HEK293 (cell line): ENCODE data around the gene EGFL8.

Experiments
- CTCF ChIA-PET: fragments of 350-600 bp; formaldehyde crosslinking; extraction: SDS; loops from one replicate; lab custom pipeline; 2021; ENCODE audit warnings: antibody characterized with exemption; lab: Yijun Ruan, JAX
- POLR2A ChIA-PET: fragments of 300-600 bp; formaldehyde crosslinking; extraction: SDS; loops from one replicate; lab custom pipeline; 2020; ENCODE audit warnings: antibody characterized with exemption, inconsistent platforms; lab: Yijun Ruan, JAX
- H3K27ac ChIP-seq: fragments of 200-500 bp; sonication (Bioruptor generic); 2 replicates; pipeline ENCODE4 v1.5.1; 2014; ENCODE audit warnings: low read depth, low read length, control low read depth, inconsistent platforms; ENCODE audit errors: extremely low read depth
- H3K36me3 ChIP-seq, 2 experiments: fragments of 200-500 bp in 1 of 2; sonication (Bioruptor generic) in 1 of 2; 1 replicate in 1 of 2; 2 replicates in 1 of 2; pipeline ENCODE4 v1.5.1; 2014 to 2017; ENCODE audit warnings: inconsistent platforms in 2 of 2, low read length in 2 of 2; ENCODE audit not compliant: control insufficient read depth in 2 of 2, insufficient read depth in 1 of 2
- H3K4me1 ChIP-seq: fragments of 200-500 bp; sonication (Bioruptor generic); 2 replicates; pipeline ENCODE4 v1.5.1; 2014; ENCODE audit warnings: mild to moderate bottlenecking, low read length, inconsistent platforms; ENCODE audit not compliant: control insufficient read depth, insufficient read depth
- H3K4me3 ChIP-seq: 2 replicates; pipeline ENCODE4 v1.5.1; 2011; ENCODE audit warnings: low read depth, mild to moderate bottlenecking, control low read depth, low read length, moderate library complexity
- H3K9me3 ChIP-seq: fragments of 200-500 bp; sonication (Bioruptor generic); 2 replicates; pipeline ENCODE4 v1.5.1; 2014; ENCODE audit warnings: low read depth, low read length, inconsistent platforms; ENCODE audit not compliant: control insufficient read depth, insufficient read depth
- CTCF ChIP-seq: fragments of 450-650 bp; formaldehyde crosslinking; IDR thresholded peaks from 2 replicates; pipeline ENCODE4 v1.5.1; 2016; ENCODE audit warnings: missing biosample characterization, missing genetic modification characterization
- GLIS1 ChIP-seq: fragments of 450-650 bp; formaldehyde crosslinking; IDR thresholded peaks from 2 replicates; pipeline ENCODE4 v1.5.1; 2016; ENCODE audit warnings: missing biosample characterization, missing genetic modification characterization
- HOXC10 ChIP-seq: sonication (generic); formaldehyde crosslinking; IDR thresholded peaks from 2 replicates; pipeline ENCODE4 v1.8.1; 2023; ENCODE audit warnings: mild to moderate bottlenecking, missing genetic modification reagents
- HOXD13 ChIP-seq: sonication (generic); formaldehyde crosslinking; IDR thresholded peaks from 2 replicates; pipeline ENCODE4 v1.8.0; 2022; ENCODE audit warnings: missing genetic modification reagents, borderline replicate concordance
- KLF10 ChIP-seq: fragments of 450-650 bp; IDR thresholded peaks from 2 replicates; pipeline ENCODE4 v1.5.1; 2018; ENCODE audit warnings: missing biosample characterization, mild to moderate bottlenecking, missing genetic modification characterization
- MZF1 ChIP-seq: fragments of 450-650 bp; formaldehyde crosslinking; IDR thresholded peaks from 2 replicates; pipeline ENCODE4 v1.5.1; 2017; ENCODE audit warnings: missing biosample characterization, missing genetic modification characterization, borderline replicate concordance
- SP2 ChIP-seq: fragments of 450-650 bp; formaldehyde crosslinking; IDR thresholded peaks from 2 replicates; pipeline ENCODE4 v1.5.1; 2016; ENCODE audit warnings: missing biosample characterization, missing genetic modification characterization
- YY1 ChIP-seq: fragments of 450-650 bp; formaldehyde crosslinking; IDR thresholded peaks from 2 replicates; pipeline ENCODE4 v1.5.1; 2018; ENCODE audit warnings: missing biosample characterization, missing genetic modification characterization
- ZBTB20 ChIP-seq: fragments of 450-650 bp; formaldehyde crosslinking; IDR thresholded peaks from 2 replicates; pipeline ENCODE4 v1.5.1; 2016; ENCODE audit warnings: missing biosample characterization, missing genetic modification characterization
- ZBTB48 ChIP-seq: fragments of 450-650 bp; formaldehyde crosslinking; IDR thresholded peaks from 2 replicates; pipeline ENCODE4 v1.5.1; 2016; ENCODE audit warnings: missing biosample characterization, missing genetic modification characterization
- ZNF138 ChIP-seq: fragments of 450-650 bp; formaldehyde crosslinking; IDR thresholded peaks from 2 replicates; pipeline ENCODE4 v1.5.1; 2016; ENCODE audit warnings: missing biosample characterization, missing genetic modification characterization, borderline replicate concordance
- ZNF148 ChIP-seq: fragments of 450-650 bp; formaldehyde crosslinking; IDR thresholded peaks from 2 replicates; pipeline ENCODE4 v1.5.0; 2017; ENCODE audit warnings: missing biosample characterization, missing genetic modification characterization, borderline replicate concordance
- ZNF169 ChIP-seq: fragments of 450-650 bp; formaldehyde crosslinking; IDR thresholded peaks from 2 replicates; pipeline ENCODE4 v1.5.1; 2016; ENCODE audit warnings: missing biosample characterization, missing genetic modification characterization
- ZNF2 ChIP-seq: fragments of 450-650 bp; formaldehyde crosslinking; IDR thresholded peaks from 2 replicates; pipeline ENCODE4 v1.5.1; 2016; ENCODE audit warnings: missing biosample characterization, missing genetic modification characterization
- ZNF350 ChIP-seq: fragments of 450-650 bp; formaldehyde crosslinking; IDR thresholded peaks from 2 replicates; pipeline ENCODE4 v1.5.0; 2017; ENCODE audit warnings: missing biosample characterization, mild to moderate bottlenecking, missing genetic modification characterization
- ZNF398 ChIP-seq: fragments of 450-650 bp; formaldehyde crosslinking; IDR thresholded peaks from 2 replicates; pipeline ENCODE4 v1.5.1; 2017; ENCODE audit warnings: missing biosample characterization, missing genetic modification characterization
- ZNF426 ChIP-seq: fragments of 450-650 bp; formaldehyde crosslinking; IDR thresholded peaks from 2 replicates; pipeline ENCODE4 v1.5.1; 2017; ENCODE audit warnings: missing biosample characterization, missing genetic modification characterization, mild to moderate bottlenecking, inconsistent platforms, moderate library complexity
- ZNF449 ChIP-seq: fragments of 450-650 bp; formaldehyde crosslinking; IDR thresholded peaks from 2 replicates; pipeline ENCODE4 v1.5.1; 2017; ENCODE audit warnings: missing biosample characterization, mild to moderate bottlenecking, missing genetic modification characterization, moderate library complexity
- ZNF488 ChIP-seq: fragments of 450-650 bp; formaldehyde crosslinking; IDR thresholded peaks from 2 replicates; pipeline ENCODE4 v1.5.1; 2016; ENCODE audit warnings: missing biosample characterization, missing genetic modification characterization
- ZNF501 ChIP-seq: fragments of 450-650 bp; formaldehyde crosslinking; IDR thresholded peaks from 2 replicates; pipeline ENCODE4 v1.5.1; 2016; ENCODE audit warnings: missing biosample characterization, missing genetic modification characterization
- ZNF654 ChIP-seq: fragments of 450-650 bp; formaldehyde crosslinking; IDR thresholded peaks from 2 replicates; pipeline ENCODE4 v1.5.1; 2016; ENCODE audit warnings: low read depth, missing biosample characterization, missing genetic modification characterization
- ZNF660 ChIP-seq: fragments of 450-650 bp; IDR thresholded peaks from 2 replicates; pipeline ENCODE4 v1.5.1; 2018; ENCODE audit warnings: missing biosample characterization, mild to moderate bottlenecking, missing genetic modification characterization
- ZNF747 ChIP-seq: fragments of 450-650 bp; formaldehyde crosslinking; IDR thresholded peaks from 2 replicates; pipeline ENCODE4 v1.5.1; 2016; ENCODE audit warnings: missing biosample characterization, missing genetic modification characterization
- ZNF776 ChIP-seq: fragments of 450-650 bp; formaldehyde crosslinking; IDR thresholded peaks from 2 replicates; pipeline ENCODE4 v1.5.0; 2017; ENCODE audit warnings: missing biosample characterization, missing genetic modification characterization, borderline replicate concordance

The EGFL8 gene

GRCh38 chr6:32117461-32117860 is 46.9 kb upstream of the EGFL8 start:
- Histone ChIP-seq H3K9me3 (no peaks in the 10 kb centered on the region), H3K27ac (no peak overlapping the region), H3K36me3 (peaks cover 19 to 70% of the 10 kb centered on the region in 2 experiments; a peak in 2 of 3 replicates), H3K4me3 (no peak overlapping the region), H3K4me1 (no peaks in the 10 kb centered on the region)
- CTCF ChIA-PET: interaction anchor here (0.6 to 5.0 kb wide), 29 partner anchors 9 to 736 kb away, joined by 3 to 65 read pairs (median 5); partner anchors contain the start of genes ATF6B, EGFL8, FKBPL and TAP1
- POLR2A ChIA-PET: interaction anchor here (0.6 to 1.2 kb wide), 4 partner anchors 9 to 128 kb away, joined by 3 to 5 read pairs (median 4); partner anchors contain the start of gene FKBPL
- TF ChIP-seq ZNF449 (tag by site-specific recombination): no peak
- TF ChIP-seq ZNF488 (tag by site-specific recombination): no peak
- no peak for TF ChIP-seq ZNF776 (tag by site-specific recombination)
- no peak for TF ChIP-seq ZNF148 (tag by site-specific recombination)
- no peak for TF ChIP-seq ZNF654 (tag by site-specific recombination)
- TF ChIP-seq HOXD13 (CRISPR knock-in tag): no peak
- TF ChIP-seq HOXC10 (CRISPR knock-in tag): no peak

GRCh38 chr6:32118782-32119628 is 45.4 kb upstream of the EGFL8 start:
- peaks cover 34 to 77% of the 10 kb centered on the region in 2 experiments; a peak in 2 of 3 replicates for H3K36me3 ChIP-seq
- no peak overlapping the region for H3K4me3 ChIP-seq
- no peak overlapping the region for H3K27ac ChIP-seq
- ChIA-PET POLR2A (interaction anchor here (0.5 to 1.5 kb wide), 9 partner anchors 9 to 147 kb away, joined by 3 to 8 read pairs (median 4); partner anchors contain the start of genes ATF6B, DXO, FKBPL and TNXB), CTCF (interaction anchor here (0.5 to 5.0 kb wide), 57 partner anchors 10 to 884 kb away, joined by 3 to 65 read pairs (median 5); partner anchors contain the start of genes AGPAT1, ATF6B, EGFL8 and FKBPL)
- H3K4me1 ChIP-seq: no peaks in the 10 kb centered on the region
- H3K9me3 ChIP-seq: no peaks in the 10 kb centered on the region
- peak; percentile 87 for TF ChIP-seq CTCF (tag by site-specific recombination)
- TF ChIP-seq ZNF501 (tag by site-specific recombination): no peak
- TF ChIP-seq KLF10: 0 out of 2 replicates have a peak, but pooled peaks have one; percentile 43
- no peak for TF ChIP-seq ZNF169 (tag by site-specific recombination)
- TF ChIP-seq ZBTB48: no peak
- TF ChIP-seq GLIS1: 0 out of 2 replicates have a peak, but pooled peaks have one; percentile 25
- 0 out of 2 replicates have a peak, but pooled peaks have one; percentile 13 for TF ChIP-seq ZNF2 (tag by site-specific recombination)
- TF ChIP-seq MZF1 (tag by site-specific recombination): no peak
- no peak for TF ChIP-seq YY1 (tag by site-specific recombination)
- TF ChIP-seq ZNF398 (tag by site-specific recombination): no peak
- TF ChIP-seq ZNF350 (tag by site-specific recombination): no peak
- TF ChIP-seq ZNF660 (tag by site-specific recombination): peak; percentile 68; the same call in 1 of the 2 replicates
- TF ChIP-seq ZBTB20 (tag by site-specific recombination): peak; percentile 68
- TF ChIP-seq ZNF747 (tag by site-specific recombination): no peak
- TF ChIP-seq SP2 (tag by site-specific recombination): no peak
- TF ChIP-seq ZNF426 (tag by site-specific recombination): no peak
- TF ChIP-seq ZNF138: no peak
